OCI-LY1 (cell line): ENCODE measurements around the gene GALNT14.

Experiments used
- EZH2 ChIP-seq: fragments of 200-600 bp; sonication (generic), shearing (Covaris generic); IDR thresholded peaks from 2 replicates; pipeline ENCODE4 v1.8.0; 2017; ENCODE audit warnings: borderline replicate concordance, mixed run types, mild to moderate bottlenecking, antibody characterized with exemption, low read length, moderate library complexity, mixed read lengths
- TF ChIP-seq, protein P1 (sequence below): fragments of 200-600 bp; sonication (generic), shearing (Covaris generic); IDR thresholded peaks from 2 replicates; pipeline ENCODE4 v1.5.1; 2017; ENCODE audit warnings: mild to moderate bottlenecking, antibody characterized with exemption, low read length, moderate library complexity, mixed read lengths

DNA sequence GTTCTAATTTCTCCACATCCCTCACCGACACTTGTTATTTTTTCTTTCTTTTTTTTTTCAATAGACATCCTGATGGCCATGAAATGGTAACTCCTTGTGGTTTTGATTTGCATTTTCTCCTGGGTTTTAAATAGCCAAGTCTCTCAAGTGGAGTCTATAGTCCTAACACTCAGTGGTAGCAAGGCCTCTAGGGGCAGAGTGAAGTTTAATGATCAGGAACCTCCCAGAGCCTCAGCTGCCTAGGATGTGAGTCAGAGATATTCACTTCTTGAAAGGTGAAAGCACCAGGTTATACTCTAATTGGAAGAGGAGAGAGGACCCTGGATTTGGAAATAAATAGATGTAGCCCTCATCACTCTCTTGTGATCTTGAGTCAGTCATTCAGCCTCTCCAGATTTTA lies 268.3 kb downstream of the GALNT14 start:
- TF ChIP-seq, protein P1, sequence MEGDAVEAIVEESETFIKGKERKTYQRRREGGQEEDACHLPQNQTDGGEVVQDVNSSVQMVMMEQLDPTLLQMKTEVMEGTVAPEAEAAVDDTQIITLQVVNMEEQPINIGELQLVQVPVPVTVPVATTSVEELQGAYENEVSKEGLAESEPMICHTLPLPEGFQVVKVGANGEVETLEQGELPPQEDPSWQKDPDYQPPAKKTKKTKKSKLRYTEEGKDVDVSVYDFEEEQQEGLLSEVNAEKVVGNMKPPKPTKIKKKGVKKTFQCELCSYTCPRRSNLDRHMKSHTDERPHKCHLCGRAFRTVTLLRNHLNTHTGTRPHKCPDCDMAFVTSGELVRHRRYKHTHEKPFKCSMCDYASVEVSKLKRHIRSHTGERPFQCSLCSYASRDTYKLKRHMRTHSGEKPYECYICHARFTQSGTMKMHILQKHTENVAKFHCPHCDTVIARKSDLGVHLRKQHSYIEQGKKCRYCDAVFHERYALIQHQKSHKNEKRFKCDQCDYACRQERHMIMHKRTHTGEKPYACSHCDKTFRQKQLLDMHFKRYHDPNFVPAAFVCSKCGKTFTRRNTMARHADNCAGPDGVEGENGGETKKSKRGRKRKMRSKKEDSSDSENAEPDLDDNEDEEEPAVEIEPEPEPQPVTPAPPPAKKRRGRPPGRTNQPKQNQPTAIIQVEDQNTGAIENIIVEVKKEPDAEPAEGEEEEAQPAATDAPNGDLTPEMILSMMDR = no peak
- no peak for TF ChIP-seq EZH2
